Neural cell (in vitro differentiated cells): ENCODE data around the gene DSC3. TPM values are rescaled to one million over a fixed set of nuclear protein-coding genes. Genes with fewer than 3 reads are reported as not detected.
A peak's percentile ranks its signal among the peaks of the same experiment; 100 is the strongest.

Experiments used
- H2AFZ ChIP-seq: fragments of 200-600, 300-800 bp; sonication (generic), shearing (Covaris generic); 2 replicates; pipeline ENCODE4 v1.6.0; 2014; ENCODE audit warnings: low read depth, mild to moderate bottlenecking, antibody characterized with exemption, low read length, moderate library complexity
- H3F3A ChIP-seq: fragments of 200-600 bp; shearing (Covaris generic); 2 replicates; pipeline ENCODE4 v1.6.1; 2016; ENCODE audit warnings: mild to moderate bottlenecking, moderate library complexity, mixed read lengths, antibody characterized with exemption, low read length; ENCODE audit not compliant: insufficient read depth, poor library complexity, severe bottlenecking
- H3K27ac ChIP-seq: fragments of 200-600, 300-800 bp; sonication (generic), shearing (Covaris generic); 2 replicates; pipeline ENCODE4 v1.5.1; 2014; ENCODE audit warnings: mild to moderate bottlenecking, low read length, moderate library complexity
- H3K27me3 ChIP-seq: fragments of 300-800, 200-600 bp; sonication (generic), shearing (Covaris generic); 2 replicates; pipeline ENCODE4 v1.6.0; 2014; ENCODE audit warnings: mild to moderate bottlenecking, low read depth, low read length, moderate library complexity; ENCODE audit not compliant: insufficient read depth
- H3K36me3 ChIP-seq: fragments of 300-800, 200-600 bp; sonication (generic), shearing (Covaris generic); 2 replicates; pipeline ENCODE4 v1.5.1; 2014; ENCODE audit warnings: mild to moderate bottlenecking, antibody characterized with exemption, low read length, moderate library complexity; ENCODE audit not compliant: insufficient read depth
- H3K4me2 ChIP-seq: fragments of 300-800, 200-600 bp; sonication (generic), shearing (Covaris generic); 2 replicates; pipeline ENCODE4 v1.6.0; 2014; ENCODE audit warnings: mild to moderate bottlenecking, low read length
- H3K4me3 ChIP-seq: fragments of 300-800, 200-600 bp; sonication (generic), shearing (Covaris generic); 2 replicates; pipeline ENCODE4 v1.5.1; 2014; ENCODE audit warnings: mild to moderate bottlenecking, low read length, moderate library complexity
- H3K79me2 ChIP-seq: fragments of 200-600 bp; shearing (Covaris generic); replicated peaks from 2 replicates; pipeline ENCODE4 v1.6.0; 2014; ENCODE audit warnings: mild to moderate bottlenecking, low read length, moderate library complexity; ENCODE audit not compliant: insufficient read depth
- H3K9ac ChIP-seq: fragments of 300-800, 200-600 bp; sonication (generic), shearing (Covaris generic); 2 replicates; pipeline ENCODE4 v1.6.1; 2016; ENCODE audit warnings: mild to moderate bottlenecking, low read length, mixed read lengths
- H3K9me2 ChIP-seq: fragments of 200-600 bp; shearing (Covaris generic); 2 replicates; pipeline ENCODE4 v1.6.1; 2016; ENCODE audit warnings: mild to moderate bottlenecking, low read length, mixed read lengths; ENCODE audit not compliant: insufficient read depth
- H3K9me3 ChIP-seq: fragments of 200-600, 300-800 bp; sonication (generic), shearing (Covaris generic); 2 replicates; pipeline ENCODE4 v1.6.1; 2016; ENCODE audit warnings: mild to moderate bottlenecking, mixed run types, low read length, moderate library complexity, mixed read lengths
- H4K20me1 ChIP-seq: fragments of 200-600 bp; shearing (Covaris generic); 2 replicates; pipeline ENCODE4 v1.6.1; 2016; ENCODE audit warnings: mild to moderate bottlenecking, mixed run types; ENCODE audit not compliant: insufficient read depth
- EP300 ChIP-seq: fragments of 450-650 bp; conservative IDR thresholded peaks from 2 replicates; pipeline ENCODE4 v1.6.1; 2014; ENCODE audit warnings: antibody characterized with exemption, mild to moderate bottlenecking, moderate library complexity; ENCODE audit not compliant: poor library complexity, severe bottlenecking
- EZH2 ChIP-seq: fragments of 200-600, 300-800 bp; shearing (Covaris generic), sonication (generic); IDR thresholded peaks from 2 replicates; pipeline ENCODE4 v1.6.1; 2014; ENCODE audit warnings: antibody characterized with exemption, low read length, borderline replicate concordance, mild to moderate bottlenecking; ENCODE audit not compliant: insufficient read depth, poor library complexity, severe bottlenecking
- MXI1 ChIP-seq: fragments of 450-650 bp; conservative IDR thresholded peaks from 2 replicates; pipeline ENCODE4 v1.6.1; 2014; ENCODE audit warnings: antibody characterized with exemption, mild to moderate bottlenecking; ENCODE audit not compliant: poor library complexity, severe bottlenecking
- POLR2AphosphoS5 ChIP-seq: IDR thresholded peaks from 2 replicates; pipeline ENCODE4 v1.6.1; 2012
- RAD21 ChIP-seq: fragments of 450-650 bp; conservative IDR thresholded peaks from 2 replicates; pipeline ENCODE4 v1.6.1; 2014; ENCODE audit warnings: antibody characterized with exemption, mild to moderate bottlenecking, moderate library complexity
- SMC3 ChIP-seq: fragments of 450-650 bp; conservative IDR thresholded peaks from 2 replicates; pipeline ENCODE4 v1.6.1; 2014; ENCODE audit warnings: antibody characterized with exemption, mild to moderate bottlenecking, moderate library complexity; ENCODE audit not compliant: poor library complexity
- TAF1 ChIP-seq: IDR thresholded peaks from 2 replicates; pipeline ENCODE4 v1.6.1; 2012; ENCODE audit warnings: low read depth
- polyA plus RNA-seq: library from polyadenylated mRNA; depleted of rRNA; stranded (reverse); fragments of >200 nt; gene quantifications from 2 replicates; pipeline ENCODE4 v1.2.3, GENCODE V29; 2014
- TF ChIP-seq, protein P1 (sequence below): IDR thresholded peaks from 2 replicates; pipeline ENCODE4 v1.6.1; 2012; ENCODE audit warnings: borderline replicate concordance
- TF ChIP-seq, protein P2 (sequence below): fragments of 450-650 bp; IDR thresholded peaks from 2 replicates; pipeline ENCODE4 v1.5.1; 2014; ENCODE audit warnings: antibody characterized with exemption, mild to moderate bottlenecking, moderate library complexity; ENCODE audit not compliant: poor library complexity, severe bottlenecking

DSC3 gene
- polyA plus RNA-seq, 1 donor from 2014 or later = not detected

DNA sequence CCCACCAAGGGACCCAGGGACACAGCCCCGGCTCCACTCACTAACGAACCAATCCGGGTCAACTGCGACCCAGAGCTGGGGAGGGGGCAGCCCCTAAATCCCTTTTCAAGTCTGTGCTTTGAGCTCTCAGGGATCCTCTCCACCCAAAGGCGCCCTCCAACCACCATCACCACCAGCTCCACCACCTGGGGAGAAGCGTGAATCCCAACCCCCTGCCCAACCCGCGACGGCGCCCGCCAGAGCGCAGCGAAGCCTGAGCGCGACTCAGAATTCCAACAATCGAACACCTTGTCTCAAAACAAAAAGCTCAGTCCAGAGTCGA lies 497 bp downstream of the DSC3 start:
- Histone ChIP-seq H3K4me2 (no peak overlapping the region), H3K27ac (no peak overlapping the region), H3K79me2 (no peaks in the 10 kb centered on the region), H3K36me3 (no peaks in the 10 kb centered on the region), H3K9me2 (no peaks in the 10 kb centered on the region), H3K27me3 (peaks cover 71% of the 10 kb centered on the region), H3F3A (no peaks in the 10 kb centered on the region), H3K4me3 (peak overlapping the region; percentile 62), H3K9ac (no peak overlapping the region), H3K9me3 (peaks cover 6% of the 10 kb centered on the region), H2AFZ (no peak overlapping the region), H4K20me1 (no peaks in the 10 kb centered on the region)
- TF ChIP-seq RAD21 (no peak), TAF1 (no peak), EZH2 (no peak), POLR2AphosphoS5 (no peak), MXI1 (no peak), SMC3 (no peak), EP300 (no peak)
- TF ChIP-seq, protein P1, sequence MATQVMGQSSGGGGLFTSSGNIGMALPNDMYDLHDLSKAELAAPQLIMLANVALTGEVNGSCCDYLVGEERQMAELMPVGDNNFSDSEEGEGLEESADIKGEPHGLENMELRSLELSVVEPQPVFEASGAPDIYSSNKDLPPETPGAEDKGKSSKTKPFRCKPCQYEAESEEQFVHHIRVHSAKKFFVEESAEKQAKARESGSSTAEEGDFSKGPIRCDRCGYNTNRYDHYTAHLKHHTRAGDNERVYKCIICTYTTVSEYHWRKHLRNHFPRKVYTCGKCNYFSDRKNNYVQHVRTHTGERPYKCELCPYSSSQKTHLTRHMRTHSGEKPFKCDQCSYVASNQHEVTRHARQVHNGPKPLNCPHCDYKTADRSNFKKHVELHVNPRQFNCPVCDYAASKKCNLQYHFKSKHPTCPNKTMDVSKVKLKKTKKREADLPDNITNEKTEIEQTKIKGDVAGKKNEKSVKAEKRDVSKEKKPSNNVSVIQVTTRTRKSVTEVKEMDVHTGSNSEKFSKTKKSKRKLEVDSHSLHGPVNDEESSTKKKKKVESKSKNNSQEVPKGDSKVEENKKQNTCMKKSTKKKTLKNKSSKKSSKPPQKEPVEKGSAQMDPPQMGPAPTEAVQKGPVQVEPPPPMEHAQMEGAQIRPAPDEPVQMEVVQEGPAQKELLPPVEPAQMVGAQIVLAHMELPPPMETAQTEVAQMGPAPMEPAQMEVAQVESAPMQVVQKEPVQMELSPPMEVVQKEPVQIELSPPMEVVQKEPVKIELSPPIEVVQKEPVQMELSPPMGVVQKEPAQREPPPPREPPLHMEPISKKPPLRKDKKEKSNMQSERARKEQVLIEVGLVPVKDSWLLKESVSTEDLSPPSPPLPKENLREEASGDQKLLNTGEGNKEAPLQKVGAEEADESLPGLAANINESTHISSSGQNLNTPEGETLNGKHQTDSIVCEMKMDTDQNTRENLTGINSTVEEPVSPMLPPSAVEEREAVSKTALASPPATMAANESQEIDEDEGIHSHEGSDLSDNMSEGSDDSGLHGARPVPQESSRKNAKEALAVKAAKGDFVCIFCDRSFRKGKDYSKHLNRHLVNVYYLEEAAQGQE = no peak
- TF ChIP-seq, protein P2, sequence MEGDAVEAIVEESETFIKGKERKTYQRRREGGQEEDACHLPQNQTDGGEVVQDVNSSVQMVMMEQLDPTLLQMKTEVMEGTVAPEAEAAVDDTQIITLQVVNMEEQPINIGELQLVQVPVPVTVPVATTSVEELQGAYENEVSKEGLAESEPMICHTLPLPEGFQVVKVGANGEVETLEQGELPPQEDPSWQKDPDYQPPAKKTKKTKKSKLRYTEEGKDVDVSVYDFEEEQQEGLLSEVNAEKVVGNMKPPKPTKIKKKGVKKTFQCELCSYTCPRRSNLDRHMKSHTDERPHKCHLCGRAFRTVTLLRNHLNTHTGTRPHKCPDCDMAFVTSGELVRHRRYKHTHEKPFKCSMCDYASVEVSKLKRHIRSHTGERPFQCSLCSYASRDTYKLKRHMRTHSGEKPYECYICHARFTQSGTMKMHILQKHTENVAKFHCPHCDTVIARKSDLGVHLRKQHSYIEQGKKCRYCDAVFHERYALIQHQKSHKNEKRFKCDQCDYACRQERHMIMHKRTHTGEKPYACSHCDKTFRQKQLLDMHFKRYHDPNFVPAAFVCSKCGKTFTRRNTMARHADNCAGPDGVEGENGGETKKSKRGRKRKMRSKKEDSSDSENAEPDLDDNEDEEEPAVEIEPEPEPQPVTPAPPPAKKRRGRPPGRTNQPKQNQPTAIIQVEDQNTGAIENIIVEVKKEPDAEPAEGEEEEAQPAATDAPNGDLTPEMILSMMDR = no peak

DNA sequence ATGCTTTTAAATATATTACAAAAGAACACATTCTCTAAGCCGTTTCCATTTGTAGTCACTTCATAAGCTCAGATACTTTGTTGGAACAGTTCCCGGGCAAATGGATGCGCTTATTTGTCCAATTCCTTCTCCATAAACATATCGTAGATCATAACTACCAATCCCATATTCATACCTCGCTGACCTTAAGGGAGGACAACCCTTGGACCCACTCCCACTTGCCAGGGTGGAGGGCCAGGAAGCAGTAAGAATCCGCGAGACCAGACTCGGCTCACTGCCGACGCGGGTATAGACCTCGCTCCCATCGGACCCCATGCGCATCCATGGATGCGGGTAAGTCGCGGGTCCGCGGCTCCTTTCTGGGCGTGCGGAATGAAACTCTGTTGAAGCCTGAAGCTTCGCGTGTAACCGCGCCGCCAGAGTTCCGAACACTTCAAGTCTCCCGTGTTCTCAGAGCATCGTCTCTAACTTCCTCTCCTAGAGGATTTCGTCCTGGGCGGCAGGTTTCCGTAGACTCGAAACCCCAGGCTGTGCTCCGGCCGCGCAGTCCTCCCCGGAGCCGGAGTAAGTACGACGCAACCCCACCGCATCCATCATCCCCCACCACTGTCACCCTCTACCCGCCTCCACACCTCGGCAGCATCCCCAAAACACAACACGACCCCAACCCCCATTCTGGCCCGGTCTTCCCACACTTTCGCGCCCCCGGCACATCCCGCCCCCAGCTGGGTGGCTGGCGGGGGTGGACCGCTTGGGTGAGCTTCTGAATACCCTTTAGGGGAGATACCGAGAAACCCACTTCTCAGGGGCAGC lies 1.1 kb downstream of the DSC3 start:
- H3K79me2 ChIP-seq = no peaks in the 10 kb centered on the region
- H3K9me2 ChIP-seq = no peaks in the 10 kb centered on the region
- TF ChIP-seq, protein P2 = no peak
- TF ChIP-seq TAF1 (no peak), EP300 (no peak), EZH2 (peak; percentile 49), POLR2AphosphoS5 (no peak)
- TF ChIP-seq, protein P1 = no peak
- peaks cover 6% of the 10 kb centered on the region for H3K9me3 ChIP-seq
- peaks cover 71% of the 10 kb centered on the region for H3K27me3 ChIP-seq
- no peak overlapping the region for H3K27ac ChIP-seq
- no peak overlapping the region for H2AFZ ChIP-seq
- H3K4me2 ChIP-seq = no peak overlapping the region
- peak overlapping the region; percentile 62 for H3K4me3 ChIP-seq
- H3K9ac ChIP-seq = no peak overlapping the region
- no peaks in the 10 kb centered on the region for H3F3A ChIP-seq
- H4K20me1 ChIP-seq = no peaks in the 10 kb centered on the region
- no peaks in the 10 kb centered on the region for H3K36me3 ChIP-seq
